HG02970 (cell line): Measurements from ENCODE around the gene CLIC5.
"Not testable (repeated sequence)": the region's sequence is repeated elsewhere in the genome, so short reads cannot be mapped to it uniquely, and the experiment has no call there.

Source experiments
- ATAC-seq: cut with Tn5 transposase; IDR thresholded peaks from one replicate; pipeline ENCODE4 v1.9.1; 2021; ENCODE audit warnings: mild to moderate bottlenecking, moderate library complexity, moderate number of reproducible peaks; ENCODE audit not compliant: unreplicated experiment, low FRiP score

Gene CLIC5

DNA sequence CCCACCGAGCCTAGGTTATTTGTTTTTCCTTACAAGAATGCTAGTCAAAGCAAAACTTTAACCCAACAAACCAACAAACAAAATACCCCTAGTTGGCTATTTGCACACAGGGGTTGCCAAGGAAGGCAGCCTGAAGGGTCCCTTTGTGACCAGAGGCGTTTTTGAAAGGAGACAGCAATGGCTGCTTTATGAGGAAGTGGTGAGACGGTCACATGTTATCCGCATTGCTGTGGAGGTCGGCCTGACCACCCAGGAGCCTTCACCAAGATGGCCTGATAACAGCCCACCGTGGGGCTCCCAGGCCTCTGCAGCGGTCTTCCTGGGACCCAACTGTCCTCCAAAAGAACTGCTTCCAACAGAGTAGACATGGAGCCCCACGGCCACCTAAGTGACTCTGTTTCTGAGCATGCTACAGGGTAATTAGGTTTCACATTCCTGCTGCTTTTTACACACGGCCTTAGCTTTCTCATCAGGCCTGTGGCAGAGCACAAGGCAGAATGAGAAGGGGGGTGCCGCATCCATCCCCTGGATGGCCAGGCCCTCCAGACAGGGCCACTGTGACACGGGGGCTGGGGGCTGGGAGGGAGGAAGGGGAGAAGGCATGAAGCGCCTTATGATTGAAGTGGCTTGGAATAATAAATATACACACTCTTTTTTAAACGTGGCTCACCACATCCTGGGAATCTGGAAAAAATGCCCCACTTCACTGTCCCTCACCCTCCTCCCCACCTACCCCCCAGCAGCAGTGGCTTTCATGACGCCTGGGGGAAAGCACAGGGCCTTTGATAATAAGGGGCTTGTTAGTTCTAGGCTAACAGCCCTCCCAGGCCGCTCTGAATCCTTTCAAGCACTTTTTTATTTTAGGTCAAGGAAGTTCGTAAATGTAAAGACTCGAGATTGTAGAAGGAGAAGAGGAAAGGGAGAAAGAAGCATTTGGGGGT lies 86.0 kb downstream of the CLIC5 start:
- no peak for ATAC-seq

DNA sequence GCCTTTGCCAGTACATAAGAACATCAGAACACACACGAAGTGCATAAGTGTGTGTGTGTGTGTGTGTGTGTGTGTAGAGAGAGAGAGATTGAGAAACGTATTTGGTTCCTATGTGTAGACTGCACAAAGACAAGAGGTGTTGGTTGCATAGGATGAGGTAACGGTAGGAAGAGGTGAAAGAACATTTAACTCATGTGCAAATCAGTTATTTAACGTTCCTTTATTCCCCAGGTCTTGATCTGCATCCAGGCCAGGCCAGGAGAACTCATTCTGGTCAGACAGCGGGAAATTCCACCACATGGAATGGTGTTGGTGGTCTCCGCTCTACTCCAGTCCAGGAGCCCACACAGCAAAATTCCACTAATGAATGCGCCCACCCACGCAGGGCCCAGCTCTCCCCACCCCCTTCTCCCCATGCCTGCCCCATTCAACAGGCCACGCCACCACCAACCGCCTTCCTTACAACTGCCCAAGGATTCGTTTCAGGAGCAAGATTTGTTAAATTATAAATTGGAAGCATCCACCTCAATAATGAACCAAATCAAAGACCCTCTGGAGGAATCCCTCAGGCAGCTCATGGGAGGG lies 86.8 kb downstream of the CLIC5 start:
- no peak for ATAC-seq

DNA sequence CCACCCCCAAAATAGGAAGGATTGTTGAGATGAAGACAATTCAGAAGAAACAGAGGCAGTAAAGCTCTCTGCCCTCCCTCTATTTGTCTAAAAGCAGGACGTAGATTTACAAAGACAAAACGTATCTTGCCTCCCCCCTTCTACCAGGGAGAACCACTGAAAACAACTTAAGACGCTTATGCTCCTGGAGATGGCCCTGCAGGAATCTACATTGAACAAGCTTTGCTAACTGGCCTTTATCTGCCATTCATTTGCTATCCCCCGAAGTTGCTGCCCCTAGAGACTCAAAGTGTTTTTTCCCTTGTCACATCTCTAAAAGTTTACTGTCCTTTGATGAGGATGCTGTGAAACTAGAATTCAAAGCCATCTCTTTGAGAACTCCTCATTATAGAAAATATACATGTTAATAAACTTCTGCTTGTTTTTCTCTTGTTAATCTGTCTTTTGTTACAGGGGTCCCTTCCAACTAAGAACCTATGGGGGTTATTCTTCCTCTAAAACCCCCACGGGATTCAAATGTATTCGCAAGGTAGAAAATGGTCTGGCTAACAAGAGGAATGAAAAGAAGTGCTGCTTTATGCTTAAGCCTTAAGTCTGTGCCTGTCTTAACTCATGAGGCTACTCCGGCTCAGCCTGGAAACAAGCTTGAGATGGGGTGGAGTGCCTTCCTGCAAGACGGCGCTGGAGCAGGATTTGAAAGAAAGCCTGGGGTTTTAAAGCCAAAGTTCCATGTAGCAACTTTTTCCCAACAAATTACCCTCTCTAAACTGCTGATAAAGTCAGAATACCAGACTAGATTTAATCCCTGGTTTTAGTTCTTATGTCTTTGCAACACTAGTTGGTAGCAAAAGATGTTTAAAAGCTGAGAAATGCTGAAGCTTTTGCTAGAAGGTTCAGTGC lies 88.0 kb downstream of the CLIC5 start:
- ATAC-seq = no peak

DNA sequence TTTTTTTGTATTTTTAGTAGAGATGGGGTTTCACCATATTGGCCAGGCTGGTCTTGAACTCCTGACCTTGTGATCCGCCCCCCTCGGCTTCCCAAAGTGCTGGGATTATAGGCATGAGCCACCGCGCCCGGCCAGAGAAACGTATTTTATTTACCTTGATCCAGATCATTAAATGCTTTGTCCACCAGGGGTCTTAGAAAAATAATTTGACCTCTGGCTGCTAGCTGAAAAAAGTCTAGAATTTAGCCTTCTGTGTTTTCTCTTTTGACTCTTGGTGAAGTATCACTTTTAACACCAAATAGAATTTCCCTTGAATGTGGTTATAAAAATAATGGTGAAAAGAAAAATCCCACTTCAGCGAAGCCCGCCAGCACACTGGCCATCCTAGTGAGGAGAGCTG lies 89.2 kb downstream of the CLIC5 start:
- ATAC-seq = not testable (repeated sequence)

DNA sequence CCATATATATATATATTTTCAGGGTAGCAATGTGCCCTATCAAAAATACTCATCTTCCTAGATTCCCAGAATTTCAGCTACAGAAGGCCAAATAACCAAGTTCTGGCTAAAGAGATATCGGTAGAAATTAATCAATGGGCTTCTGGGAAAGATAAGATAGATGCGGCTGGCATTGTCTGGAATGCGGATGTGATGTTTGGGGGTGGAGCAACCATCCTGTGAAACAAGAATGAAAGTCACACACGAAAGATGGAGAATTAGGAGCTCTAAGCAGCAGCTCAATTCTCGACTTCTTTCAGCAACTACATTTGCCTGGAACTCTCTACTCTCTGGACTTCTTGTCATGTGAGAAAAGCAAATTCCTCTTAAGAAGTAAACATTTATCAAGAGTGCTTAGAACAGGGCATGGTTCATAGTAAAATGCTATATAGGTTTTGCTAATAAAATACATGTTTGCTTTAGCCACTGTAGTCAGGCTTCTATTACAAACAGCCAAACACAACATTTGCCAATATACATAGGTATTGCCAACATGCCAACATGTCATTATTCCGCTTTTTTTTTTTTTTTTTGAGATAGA lies 90.8 kb downstream of the CLIC5 start:
- no peak for ATAC-seq

DNA sequence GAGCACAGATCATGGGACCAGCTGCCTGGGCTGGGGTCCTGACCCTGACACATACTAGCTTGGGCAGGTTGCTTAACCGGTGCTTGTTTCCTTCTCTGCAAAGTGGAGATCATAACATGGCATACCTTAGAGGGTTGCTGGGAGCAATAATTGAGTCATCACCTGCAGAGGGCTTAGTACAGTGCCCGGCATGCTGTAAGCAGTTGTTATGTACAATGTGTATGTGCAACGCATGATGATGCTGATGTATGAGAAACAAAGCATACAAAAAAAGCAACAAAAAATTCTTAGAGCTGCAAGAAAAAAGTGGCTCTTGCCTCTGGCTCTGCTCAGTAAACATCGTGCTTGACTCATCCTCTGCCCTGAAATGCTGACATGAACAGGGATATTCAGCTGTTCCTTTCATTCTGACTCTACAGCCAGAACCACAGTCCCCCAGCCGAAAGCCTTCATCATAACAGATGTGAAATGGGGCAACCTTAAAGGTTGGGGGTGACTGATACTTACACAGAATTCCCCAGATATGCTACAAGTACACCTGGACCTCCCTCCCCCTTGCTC lies 91.7 kb downstream of the CLIC5 start:
- ATAC-seq = peak; percentile 48

DNA sequence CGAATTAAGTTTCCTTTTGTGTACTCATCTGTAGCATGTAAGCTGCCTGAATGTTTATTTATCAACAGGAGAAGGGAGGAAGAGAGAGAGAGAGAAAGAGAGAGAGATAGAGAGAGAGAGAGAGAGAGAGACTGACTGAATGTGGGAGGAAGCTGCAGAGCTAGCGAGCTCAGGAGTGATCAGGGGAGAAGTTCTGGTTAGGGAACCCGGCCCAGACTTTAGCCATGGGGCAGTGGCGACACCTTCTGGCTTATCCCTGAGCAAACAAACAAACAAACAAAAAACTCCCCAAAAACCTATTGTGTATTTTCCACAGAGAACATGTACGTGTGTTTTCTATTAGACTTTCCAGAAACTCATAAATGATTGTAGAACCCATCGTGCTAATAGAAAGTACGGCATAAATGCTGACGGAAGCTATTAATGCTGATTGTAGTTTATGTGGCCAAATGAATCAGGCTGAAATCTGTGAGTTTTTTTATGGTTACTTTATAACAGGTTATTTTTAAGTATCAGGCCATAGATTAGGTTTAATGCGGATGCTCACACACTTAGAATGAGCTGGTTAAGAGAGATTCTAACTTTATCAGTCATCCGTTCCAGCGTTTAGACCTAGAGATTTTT lies 92.8 kb downstream of the CLIC5 start:
- ATAC-seq = no peak

DNA sequence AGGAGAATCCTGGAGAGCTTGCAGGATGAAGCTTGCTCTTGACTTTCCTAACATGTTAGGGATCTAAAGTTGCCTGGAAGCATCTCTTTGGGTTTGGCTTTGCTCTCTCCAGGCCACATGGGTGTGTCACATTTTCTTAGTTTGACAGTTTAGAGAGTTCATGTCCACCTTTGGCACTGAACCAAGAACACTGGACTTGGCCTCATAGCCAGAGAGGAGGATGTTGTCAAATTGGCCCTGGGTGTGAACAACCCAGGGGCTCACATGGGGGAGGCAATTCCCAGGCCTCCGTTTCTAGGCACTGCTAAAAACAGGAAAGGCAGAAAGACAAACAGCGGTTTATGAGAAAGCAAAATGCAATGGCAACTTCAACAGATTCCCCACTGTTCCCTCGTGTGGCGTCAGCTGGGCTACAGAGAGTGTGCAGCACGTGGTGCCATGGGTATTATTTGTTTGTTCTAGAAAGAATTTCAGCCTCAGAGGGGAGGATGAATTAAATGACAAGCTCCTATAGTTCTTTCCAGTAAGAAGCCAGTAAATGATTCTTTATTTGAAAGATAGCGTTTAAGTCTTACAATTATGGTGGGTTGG lies 93.9 kb downstream of the CLIC5 start:
- ATAC-seq = no peak

DNA sequence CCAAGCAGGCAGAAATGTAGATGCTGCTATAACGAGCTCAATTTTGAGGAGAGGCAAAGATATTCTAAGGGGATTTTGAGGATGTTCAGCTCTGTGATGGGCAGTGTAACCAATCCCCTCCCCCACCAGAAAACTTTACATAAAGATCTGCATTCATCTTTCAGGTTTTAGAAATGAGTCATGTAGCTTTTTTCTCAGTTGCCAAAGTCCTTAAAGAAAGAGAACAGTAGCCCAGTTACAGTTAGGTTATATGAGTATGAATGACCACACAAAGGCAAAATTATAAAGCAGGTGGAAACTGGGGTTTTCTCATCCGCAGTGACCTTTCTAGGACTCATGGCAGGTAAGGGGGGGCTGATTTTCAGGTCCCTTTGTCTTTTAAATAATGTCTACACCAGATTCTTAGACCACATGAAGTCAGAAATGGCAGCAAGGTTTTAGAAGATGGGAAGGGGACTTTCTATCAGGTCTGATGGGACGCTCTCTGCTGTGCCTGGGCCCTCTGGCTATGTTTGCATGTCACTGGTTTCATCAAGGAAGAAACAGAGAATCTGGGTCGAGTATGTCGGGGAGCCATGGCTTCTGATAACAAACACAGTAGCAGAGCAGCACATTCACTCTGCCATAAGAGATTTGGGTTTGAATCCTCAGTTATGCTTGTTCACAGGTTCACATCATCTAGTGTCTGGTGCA lies 94.7 kb downstream of the CLIC5 start:
- ATAC-seq = peak; percentile 59

DNA sequence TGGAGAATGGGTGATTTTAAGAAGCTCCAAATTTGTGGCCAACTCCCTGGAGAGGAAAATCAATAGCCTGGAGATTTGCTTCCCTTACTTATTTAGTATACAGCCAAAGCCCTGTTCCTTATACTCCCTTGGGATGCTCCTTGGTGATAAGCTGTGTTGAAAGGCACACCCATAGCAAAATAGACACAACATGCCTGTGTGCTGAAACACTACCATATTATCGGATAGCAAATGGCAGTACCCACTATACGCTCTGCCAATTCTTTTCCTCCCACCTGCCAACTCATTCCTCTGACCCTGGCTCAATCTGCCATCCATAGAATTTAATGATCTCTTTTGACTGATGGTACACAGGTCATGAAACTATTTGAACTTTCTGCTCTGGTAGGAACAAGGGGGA lies 98.2 kb downstream of the CLIC5 start:
- no peak for ATAC-seq

DNA sequence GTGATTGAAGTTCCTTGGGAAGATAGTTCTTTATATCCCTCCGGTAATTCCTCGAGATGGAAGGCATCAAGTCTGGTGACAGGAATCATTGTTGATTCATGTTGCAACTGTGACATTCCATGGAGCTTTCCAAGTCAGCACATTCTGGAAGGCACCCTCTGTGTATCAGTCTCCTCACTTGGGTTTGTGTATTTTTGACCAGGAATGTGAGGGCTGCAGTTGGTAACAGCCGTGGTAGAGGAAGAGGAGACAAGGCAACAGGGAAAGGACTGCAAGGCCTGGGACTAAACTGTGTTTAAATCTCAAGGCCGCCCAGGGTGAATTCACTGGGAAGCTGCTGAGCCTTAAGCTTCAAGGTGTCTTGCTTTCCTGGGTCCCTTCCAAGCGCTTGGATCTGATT lies 99.0 kb downstream of the CLIC5 start:
- no peak for ATAC-seq

DNA sequence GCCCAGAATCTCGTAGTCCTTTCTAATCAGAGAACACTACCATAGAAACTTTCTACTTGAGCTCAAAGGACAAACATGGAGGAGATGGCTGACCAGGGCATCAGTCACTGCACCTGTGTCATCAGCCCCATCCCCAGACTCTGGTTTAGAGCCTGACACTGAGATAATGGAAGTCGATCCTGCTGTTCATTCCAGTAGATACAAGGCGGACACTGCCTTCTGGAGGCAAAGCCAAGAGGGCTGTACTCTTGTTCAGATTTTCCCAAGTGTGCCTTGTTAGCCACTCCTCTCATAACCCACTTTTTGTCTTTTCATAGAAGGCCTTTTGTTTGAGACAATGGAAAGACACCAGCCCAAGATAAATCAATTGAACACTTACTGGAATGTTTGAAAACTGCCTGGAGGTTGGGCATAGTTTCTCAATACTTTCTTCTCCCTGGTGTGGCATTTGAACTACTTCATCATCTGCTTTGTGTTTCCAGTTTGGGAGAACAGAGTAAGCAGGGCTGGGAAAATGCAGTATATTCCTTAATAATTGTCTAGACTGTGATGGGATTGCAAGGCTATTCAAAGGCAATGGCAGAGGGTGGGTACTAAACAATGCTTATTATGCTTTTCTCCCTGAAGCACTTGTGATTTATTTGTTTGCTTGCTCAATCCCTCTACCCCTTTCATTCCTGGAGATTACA lies 99.7 kb downstream of the CLIC5 start:
- no peak for ATAC-seq

DNA sequence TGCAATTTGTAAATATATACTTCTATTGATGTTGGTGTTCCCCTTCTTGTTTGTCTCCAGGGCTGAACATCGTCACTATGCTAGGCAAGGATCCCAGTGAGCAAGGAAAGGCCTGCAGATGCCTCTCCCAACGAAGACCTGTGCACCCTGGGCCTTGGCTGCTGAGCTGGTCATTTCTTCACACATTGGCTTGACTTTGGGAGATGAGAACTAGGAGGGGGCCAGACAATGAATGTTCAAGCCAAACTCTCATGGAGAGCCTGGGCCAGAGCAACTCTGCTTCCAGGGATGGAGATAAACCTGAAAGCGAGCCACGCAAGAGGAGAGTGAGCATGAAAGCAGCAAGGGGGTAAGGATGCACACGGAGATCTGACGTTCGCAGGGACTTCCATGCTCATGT lies 104.0 kb downstream of the CLIC5 start:
- ATAC-seq = no peak

DNA sequence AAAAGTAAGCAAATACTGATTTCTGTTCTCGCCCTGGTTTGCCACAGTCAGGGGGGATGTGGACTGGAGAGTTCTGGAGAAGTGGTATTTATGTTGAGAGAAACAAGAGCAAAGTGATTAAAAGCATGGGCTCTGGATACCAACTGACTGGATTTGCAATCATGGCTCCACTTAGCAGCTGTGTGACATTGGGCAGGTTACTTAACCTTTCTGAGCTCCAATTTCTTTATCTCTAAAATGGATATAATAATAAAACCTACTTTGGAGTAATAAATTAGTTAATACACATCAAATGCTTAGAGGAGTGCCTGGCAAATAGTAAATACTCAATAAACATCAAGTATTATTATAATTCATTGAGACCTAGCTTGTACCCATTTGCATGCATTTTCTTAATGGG lies 111.7 kb downstream of the CLIC5 start:
- no peak for ATAC-seq

DNA sequence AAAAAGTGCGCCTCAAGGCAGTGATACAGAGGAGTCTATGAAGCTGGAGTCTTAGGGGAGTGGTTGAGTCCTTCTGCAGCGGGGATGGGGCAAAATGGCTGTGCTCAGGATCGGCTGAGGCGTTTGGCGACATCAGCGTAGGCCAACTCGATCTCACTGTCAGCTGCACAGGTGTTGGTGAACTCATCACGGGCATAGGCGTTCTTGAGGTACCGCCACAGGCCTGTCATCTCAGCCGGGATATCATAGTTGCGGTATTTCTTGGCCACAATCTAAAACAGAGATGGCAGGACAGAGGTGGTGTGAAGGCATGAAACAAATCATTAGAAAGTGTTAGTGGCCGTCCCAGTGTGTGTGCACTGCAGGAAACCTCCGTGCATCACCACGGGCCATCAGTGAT lies 112.7 kb downstream of the CLIC5 start:
- ATAC-seq = no peak

DNA sequence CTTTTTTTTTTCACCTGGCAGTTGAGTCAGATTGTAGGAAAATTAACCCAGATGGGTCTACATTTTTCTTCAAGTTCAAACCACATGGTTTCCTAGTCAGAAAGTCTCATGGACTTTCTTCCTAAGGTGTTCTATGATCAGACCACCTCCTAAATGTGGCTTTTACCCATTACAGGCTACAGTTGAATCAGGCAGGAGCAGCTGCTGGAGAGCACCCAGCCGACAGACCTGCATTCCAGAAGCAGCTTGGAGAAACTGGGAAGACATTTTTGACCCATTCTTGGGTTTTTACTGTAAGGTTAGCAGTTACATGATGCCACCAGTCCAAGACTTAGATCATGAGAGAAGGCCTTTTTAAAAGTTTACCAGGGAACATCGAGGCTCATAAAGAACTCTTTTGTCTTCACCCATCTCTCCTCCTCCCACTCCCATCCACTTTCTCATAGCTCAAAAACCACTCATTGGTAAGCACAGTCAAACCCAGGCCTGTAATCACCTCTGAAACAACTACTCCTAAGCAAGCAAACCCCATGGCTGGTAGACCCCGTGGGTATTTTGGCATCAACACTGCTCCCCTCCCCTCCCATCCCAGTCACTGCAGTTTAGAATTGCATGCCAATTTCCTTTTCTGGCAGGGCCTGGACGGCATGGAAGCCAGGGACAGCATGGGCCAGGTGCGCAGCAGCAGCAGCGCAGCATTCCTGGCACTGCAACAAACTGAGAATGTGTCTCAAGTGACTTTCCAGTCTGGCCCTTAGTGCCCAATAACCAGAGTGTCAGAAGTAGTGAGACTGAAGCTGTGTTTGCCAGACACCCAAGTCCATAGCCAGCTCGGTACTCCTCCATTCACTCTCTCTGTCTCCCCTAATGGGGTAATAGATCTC lies 113.7 kb downstream of the CLIC5 start:
- ATAC-seq = no peak
